Effector memory CD8-positive, alpha-beta T cell (primary cell): ENCODE measurements around the gene FAM193A.

Experiments
- ATAC-seq: fragments of 150-1000 bp; cut with Tn5 transposase; replicated peaks from 2 replicates; pipeline ENCODE4 v1.10.0; 2021; ENCODE audit warnings: mild to moderate bottlenecking, moderate library complexity
- DNase-seq, 3 experiments: peaks; one replicate each; pipeline ENCODE4 v3.0.0; 2021
- H3K27ac Mint-ChIP-seq, 2 donors: one replicate each; pipeline ENCODE4 v1.8.0; 2022; ENCODE audit warnings: mild to moderate bottlenecking in 2 of 2, mixed read lengths in 2 of 2, moderate library complexity in 2 of 2
- H3K27me3 Mint-ChIP-seq, 2 donors: one replicate each; pipeline ENCODE4 v1.8.0; 2022; ENCODE audit warnings: mixed read lengths in 2 of 2
- H3K36me3 Mint-ChIP-seq: one replicate; pipeline ENCODE4 v1.8.0; 2022; ENCODE audit warnings: mild to moderate bottlenecking, moderate library complexity, mixed read lengths; ENCODE audit not compliant: insufficient read depth
- H3K4me1 Mint-ChIP-seq, 2 donors: one replicate each; pipeline ENCODE4 v1.8.0; 2022; ENCODE audit warnings: low read depth in 2 of 2, mixed read lengths in 2 of 2
- H3K4me3 Mint-ChIP-seq, 2 donors: one replicate each; pipeline ENCODE4 v1.8.0; 2022; ENCODE audit warnings: mild to moderate bottlenecking in 2 of 2, mixed read lengths in 2 of 2, moderate library complexity in 2 of 2
- H3K9me3 Mint-ChIP-seq, 2 donors: one replicate each; pipeline ENCODE4 v1.8.0; 2022; ENCODE audit warnings: mixed read lengths in 2 of 2

Gene FAM193A

GRCh38 chr4:2744576-2745270 is 208.3 kb downstream of the FAM193A start:
- H3K4me1 Mint-ChIP-seq = peaks cover 26 to 30% of the 10 kb centered on the region in 2 donors
- H3K4me3 Mint-ChIP-seq = no peak overlapping the region
- peak overlapping the region; percentile 98 for H3K27ac Mint-ChIP-seq
- H3K9me3 Mint-ChIP-seq = no peaks in the 10 kb centered on the region
- H3K36me3 Mint-ChIP-seq = peaks cover 56% of the 10 kb centered on the region
- ATAC-seq = no peak
- no peaks in the 10 kb centered on the region for H3K27me3 Mint-ChIP-seq
- no peak for DNase-seq

GRCh38 chr4:2745516-2745915 is 209.1 kb downstream of the FAM193A start:
- H3K36me3 Mint-ChIP-seq = peaks cover 58% of the 10 kb centered on the region
- H3K27ac Mint-ChIP-seq = peak overlapping the region; percentile 98
- peak overlapping the region; percentile 6 to 67 for H3K4me3 Mint-ChIP-seq
- DNase-seq (no peak), ATAC-seq (no peak)
- peaks cover 26 to 27% of the 10 kb centered on the region in 2 donors for H3K4me1 Mint-ChIP-seq
- no peaks in the 10 kb centered on the region for H3K9me3 Mint-ChIP-seq
- H3K27me3 Mint-ChIP-seq = no peaks in the 10 kb centered on the region

- peak overlapping the region; percentile 67 to 69 for H3K4me3 Mint-ChIP-seq
- H3K27ac Mint-ChIP-seq = peak overlapping the region; percentile 98
- H3K4me1 Mint-ChIP-seq = peaks cover 26 to 27% of the 10 kb centered on the region in 2 donors
- no peaks in the 10 kb centered on the region for H3K27me3 Mint-ChIP-seq
- peak; percentile 77 to 83 (median 80) for DNase-seq
- ATAC-seq = peak; percentile 95
- no peaks in the 10 kb centered on the region for H3K9me3 Mint-ChIP-seq
- peaks cover 62% of the 10 kb centered on the region for H3K36me3 Mint-ChIP-seq
Measured at GRCh38 chr4:2745981-2746806, 209.7 kb downstream of the FAM193A start.

GRCh38 chr4:2746891-2747695 is 210.6 kb downstream of the FAM193A start:
- peak overlapping the region; percentile 67 to 69 for H3K4me3 Mint-ChIP-seq
- peaks cover 27 to 30% of the 10 kb centered on the region in 2 donors for H3K4me1 Mint-ChIP-seq
- H3K36me3 Mint-ChIP-seq = peaks cover 62% of the 10 kb centered on the region
- peak overlapping the region; percentile 98 for H3K27ac Mint-ChIP-seq
- DNase-seq (no peak), ATAC-seq (no peak)
- H3K27me3 Mint-ChIP-seq = no peaks in the 10 kb centered on the region
- H3K9me3 Mint-ChIP-seq = no peaks in the 10 kb centered on the region

- H3K9me3 Mint-ChIP-seq = no peaks in the 10 kb centered on the region
- no peak overlapping the region for H3K4me3 Mint-ChIP-seq
- ATAC-seq = no peak
- H3K4me1 Mint-ChIP-seq = peaks cover 35 to 44% of the 10 kb centered on the region in 2 donors
- DNase-seq = no peak
- H3K27me3 Mint-ChIP-seq = no peaks in the 10 kb centered on the region
- H3K27ac Mint-ChIP-seq = no peak overlapping the region
- H3K36me3 Mint-ChIP-seq = peaks cover 42% of the 10 kb centered on the region
Measured at GRCh38 chr4:2750719-2751605, 214.5 kb downstream of the FAM193A start.

GRCh38 chr4:2753436-2753835 is 217.0 kb downstream of the FAM193A start:
- Mint-ChIP-seq H3K27ac (peak overlapping the region; percentile 6 to 26), H3K9me3 (no peaks in the 10 kb centered on the region), H3K4me3 (no peak overlapping the region), H3K4me1 (peaks cover 21 to 25% of the 10 kb centered on the region in 2 donors), H3K36me3 (peaks cover 21% of the 10 kb centered on the region), H3K27me3 (no peaks in the 10 kb centered on the region)
- no peak for ATAC-seq
- no peak for DNase-seq

GRCh38 chr4:2754848-2755819 is 218.7 kb downstream of the FAM193A start:
- Mint-ChIP-seq H3K4me3 (peak overlapping the region; percentile 76 to 80), H3K36me3 (peaks cover 20% of the 10 kb centered on the region), H3K4me1 (peaks cover 21 to 25% of the 10 kb centered on the region in 2 donors), H3K27me3 (no peaks in the 10 kb centered on the region), H3K27ac (peak overlapping the region; percentile 20 to 86), H3K9me3 (no peaks in the 10 kb centered on the region)
- ATAC-seq (no peak), DNase-seq (no peak)

GRCh38 chr4:2755821-2756690 is 219.6 kb downstream of the FAM193A start, which contains the start of gene TNIP2:
Gene TNIP2 (minus strand): TSS chr4:2756336. CDS start chr4:2756289, 47 bp downstream.
- DNase-seq (peak; percentile 64 to 71 (median 70)), ATAC-seq (peak; percentile 79)
- peaks cover 13% of the 10 kb centered on the region for H3K36me3 Mint-ChIP-seq
- H3K9me3 Mint-ChIP-seq = no peaks in the 10 kb centered on the region
- peak within 1 kb of the TSS; percentile 80 to 83 for H3K4me3 Mint-ChIP-seq
- no peaks in the 10 kb centered on the region for H3K27me3 Mint-ChIP-seq
- H3K27ac Mint-ChIP-seq = peak within 1 kb of the TSS; percentile 86 to 91
- peaks cover 21 to 25% of the 10 kb centered on the region in 2 donors for H3K4me1 Mint-ChIP-seq

- DNase-seq = no peak
- no peak for ATAC-seq
- Mint-ChIP-seq H3K27me3 (no peaks in the 10 kb centered on the region), H3K36me3 (peaks cover 9% of the 10 kb centered on the region), H3K4me1 (peaks cover 24% of the 10 kb centered on the region in 2 donors), H3K27ac (peak overlapping the region; percentile 25 to 91), H3K4me3 (peak overlapping the region; percentile 80 to 83), H3K9me3 (no peaks in the 10 kb centered on the region)
Measured at GRCh38 chr4:2756691-2757350, 220.4 kb downstream of the FAM193A start.

- no peak for ATAC-seq
- Mint-ChIP-seq H3K9me3 (no peaks in the 10 kb centered on the region), H3K36me3 (peaks cover 6% of the 10 kb centered on the region), H3K27me3 (no peaks in the 10 kb centered on the region), H3K27ac (peak overlapping the region; percentile 25 to 91), H3K4me3 (peak overlapping the region; percentile 80 to 83), H3K4me1 (peaks cover 18 to 24% of the 10 kb centered on the region in 2 donors)
- DNase-seq = no peak
Measured at GRCh38 chr4:2757426-2757825, 221.0 kb downstream of the FAM193A start.
